Mucosa of rectum (tissue), 2 donors: Measurements from ENCODE around the gene UHRF2.
"Not testable (repeated sequence)": the region's sequence is repeated elsewhere in the genome, so short reads cannot be mapped to it uniquely, and the experiment has no call there.

Source experiments
- H3K27ac ChIP-seq, 2 donors: one replicate each; pipeline ENCODE4 v1.7.0; 2013; ENCODE audit warnings: inconsistent platforms in 2 of 2, low read depth in 2 of 2, low read length in 2 of 2
- H3K27me3 ChIP-seq, 2 donors: one replicate each; pipeline ENCODE4 v1.7.0; 2013; ENCODE audit warnings: low read length in 2 of 2; ENCODE audit not compliant: control insufficient read depth in 2 of 2, insufficient read depth in 2 of 2
- H3K36me3 ChIP-seq, 2 donors: one replicate each; pipeline ENCODE4 v1.7.0; 2013; ENCODE audit warnings: low read length in 2 of 2; ENCODE audit not compliant: control insufficient read depth in 2 of 2, insufficient read depth in 2 of 2
- H3K4me1 ChIP-seq, 2 donors: one replicate each; pipeline ENCODE4 v1.7.0; 2013; ENCODE audit warnings: low read length in 2 of 2, mild to moderate bottlenecking in 1 of 2; ENCODE audit not compliant: control insufficient read depth in 2 of 2, insufficient read depth in 2 of 2
- H3K4me3 ChIP-seq, 2 donors: one replicate each; pipeline ENCODE4 v1.7.0; 2013; ENCODE audit warnings: low read length in 2 of 2
- H3K9ac ChIP-seq, 2 donors: one replicate each; pipeline ENCODE4 v1.7.0; 2013; ENCODE audit warnings: low read length in 2 of 2, low read depth in 1 of 2, mild to moderate bottlenecking in 1 of 2
- H3K9me3 ChIP-seq, 2 donors: one replicate each; pipeline ENCODE4 v1.7.0; 2013; ENCODE audit warnings: low read length in 2 of 2; ENCODE audit not compliant: control insufficient read depth in 2 of 2
- donor health status: healthy.
- donor health status: Normal muscosa, but diverticular disease.

UHRF2 gene

GRCh38 chr9:6449645-6450044 lies 36.6 kb downstream of the UHRF2 start:
- Histone ChIP-seq H3K4me1 (no peaks in the 10 kb centered on the region), H3K9ac (no peak overlapping the region), H3K4me3 (no peak overlapping the region), H3K27ac (no peak overlapping the region), H3K27me3 (no peaks in the 10 kb centered on the region), H3K36me3 (no peaks in the 10 kb centered on the region), H3K9me3 (no peaks in the 10 kb centered on the region)

GRCh38 chr9:6450641-6451375 lies 37.8 kb downstream of the UHRF2 start:
- Histone ChIP-seq H3K9me3 (no peaks in the 10 kb centered on the region), H3K4me1 (no peaks in the 10 kb centered on the region), H3K9ac (no peak overlapping the region), H3K4me3 (no peak overlapping the region), H3K36me3 (no peaks in the 10 kb centered on the region), H3K27me3 (no peaks in the 10 kb centered on the region), H3K27ac (no peak overlapping the region)

GRCh38 chr9:6455292-6455691 lies 42.3 kb downstream of the UHRF2 start:
- not testable (repeated sequence) for H3K9me3 ChIP-seq, H3K27me3 ChIP-seq, H3K4me1 ChIP-seq, H3K4me3 ChIP-seq, H3K27ac ChIP-seq, H3K9ac ChIP-seq, H3K36me3 ChIP-seq

- not testable (repeated sequence) for H3K4me1 ChIP-seq, H3K36me3 ChIP-seq, H3K27ac ChIP-seq, H3K9ac ChIP-seq, H3K9me3 ChIP-seq, H3K27me3 ChIP-seq, H3K4me3 ChIP-seq
These were observed 45.7 kb downstream of the UHRF2 start for GRCh38 chr9:6458704-6459103.

- Histone ChIP-seq H3K9me3 (no peaks in the 10 kb centered on the region), H3K4me1 (no peaks in the 10 kb centered on the region), H3K9ac (no peak overlapping the region), H3K36me3 (no peaks in the 10 kb centered on the region), H3K27ac (no peak overlapping the region), H3K4me3 (no peak overlapping the region), H3K27me3 (no peaks in the 10 kb centered on the region)
These were observed 46.7 kb downstream of the UHRF2 start for GRCh38 chr9:6459718-6460117.

- Histone ChIP-seq H3K36me3 (no peaks in the 10 kb centered on the region), H3K27me3 (no peaks in the 10 kb centered on the region), H3K9ac (no peak overlapping the region), H3K4me3 (no peak overlapping the region), H3K27ac (no peak overlapping the region), H3K9me3 (no peaks in the 10 kb centered on the region), H3K4me1 (no peaks in the 10 kb centered on the region)
These were observed 47.3 kb downstream of the UHRF2 start for GRCh38 chr9:6460189-6460768.

- H3K27ac ChIP-seq, result no peak overlapping the region
- no peaks in the 10 kb centered on the region for H3K36me3 ChIP-seq
- no peaks in the 10 kb centered on the region for H3K27me3 ChIP-seq
- H3K4me1 ChIP-seq, result no peaks in the 10 kb centered on the region
- H3K4me3 ChIP-seq, result no peak overlapping the region
- no peaks in the 10 kb centered on the region for H3K9me3 ChIP-seq
- H3K9ac ChIP-seq, result no peak overlapping the region
These were observed 48.6 kb downstream of the UHRF2 start for GRCh38 chr9:6461619-6462018.

- Histone ChIP-seq H3K27ac (no peak overlapping the region), H3K4me1 (no peaks in the 10 kb centered on the region), H3K36me3 (peaks cover 0 to 8% of the 10 kb centered on the region in 2 donors), H3K9me3 (no peaks in the 10 kb centered on the region), H3K4me3 (no peak overlapping the region), H3K9ac (no peak overlapping the region), H3K27me3 (no peaks in the 10 kb centered on the region)
These were observed 54.1 kb downstream of the UHRF2 start for GRCh38 chr9:6467006-6467625.

GRCh38 chr9:6471231-6471850 lies 58.3 kb downstream of the UHRF2 start:
- Histone ChIP-seq H3K9me3 (no peaks in the 10 kb centered on the region), H3K27me3 (no peaks in the 10 kb centered on the region), H3K4me1 (no peaks in the 10 kb centered on the region), H3K27ac (no peak overlapping the region), H3K9ac (no peak overlapping the region), H3K4me3 (no peak overlapping the region), H3K36me3 (peaks cover 0 to 8% of the 10 kb centered on the region in 2 donors)

- H3K9ac ChIP-seq, result no peak overlapping the region
- H3K9me3 ChIP-seq, result no peaks in the 10 kb centered on the region
- no peak overlapping the region for H3K4me3 ChIP-seq
- no peak overlapping the region for H3K27ac ChIP-seq
- no peaks in the 10 kb centered on the region for H3K27me3 ChIP-seq
- no peaks in the 10 kb centered on the region for H3K4me1 ChIP-seq
- H3K36me3 ChIP-seq, result peaks cover 2 to 6% of the 10 kb centered on the region in 2 donors
These were observed 60.2 kb downstream of the UHRF2 start for GRCh38 chr9:6473151-6473550.
